Measurements from ENCODE around the gene NISCH. TPM values are rescaled to one million over a fixed set of nuclear protein-coding genes. Genes with fewer than 3 reads are reported as not detected.
A peak's percentile ranks its signal among the peaks of the same experiment; 100 is the strongest.
"Not testable (repeated sequence)": the region's sequence is repeated elsewhere in the genome, so short reads cannot be mapped to it uniquely, and the experiment has no call there.

NISCH gene
- total RNA-seq, 1 donor from 2014 or later = 44.3 TPM

- intact Hi-C loops (cut with micrococcal nuclease) = no loop called here
- no peak overlapping the region for H3K4me3 ChIP-seq
- H3K36me3 ChIP-seq = peaks cover 32% of the 10 kb centered on the region
- TF ChIP-seq CTCF (IDR thresholded peaks at IDR 0.05; ENCODE audit: borderline replicate concordance) = no peak
- H3K4me1 ChIP-seq = peaks cover 45% of the 10 kb centered on the region
- H3K27ac ChIP-seq (replicated peaks) = peak overlapping the region; percentile 88
- peak; percentile 8 for DNase-seq
- no peaks in the 10 kb centered on the region for H3K9me3 ChIP-seq (replicated peaks)
- H3K27me3 ChIP-seq (ENCODE audit: low read depth) = no peaks in the 10 kb centered on the region
Measured at GRCh38 chr3:52524258-52524751, 68.9 kb downstream of the NISCH start.

GRCh38 chr3:52524752-52525679, 69.6 kb downstream of the NISCH start:
- TF ChIP-seq CTCF (IDR thresholded peaks at IDR 0.05; ENCODE audit: borderline replicate concordance) = no peak
- Histone ChIP-seq H3K36me3 (peaks cover 27% of the 10 kb centered on the region), H3K4me3 (peak overlapping the region; percentile 34), H3K9me3 (replicated peaks) (no peaks in the 10 kb centered on the region), H3K27ac (replicated peaks) (peak overlapping the region; percentile 88), H3K27me3 (ENCODE audit: low read depth) (no peaks in the 10 kb centered on the region), H3K4me1 (peaks cover 52% of the 10 kb centered on the region)
- intact Hi-C loops (cut with micrococcal nuclease) = no loop called here
- DNase-seq = peak; percentile 61

GRCh38 chr3:52525680-52526561, 70.5 kb downstream of the NISCH start:
- intact Hi-C loops (cut with micrococcal nuclease) = no loop called here
- H3K4me1 ChIP-seq = peaks cover 61% of the 10 kb centered on the region
- H3K4me3 ChIP-seq = no peak overlapping the region
- DNase-seq = peak; percentile 13
- no peaks in the 10 kb centered on the region for H3K27me3 ChIP-seq (ENCODE audit: low read depth)
- H3K36me3 ChIP-seq = peaks cover 26% of the 10 kb centered on the region
- H3K27ac ChIP-seq (replicated peaks) = peak overlapping the region; percentile 88
- no peaks in the 10 kb centered on the region for H3K9me3 ChIP-seq (replicated peaks)
- TF ChIP-seq CTCF (IDR thresholded peaks at IDR 0.05; ENCODE audit: borderline replicate concordance) = no peak

GRCh38 chr3:52526671-52527038, 71.3 kb downstream of the NISCH start:
- intact Hi-C loops (cut with micrococcal nuclease); H3K4me3 ChIP-seq; H3K27me3 ChIP-seq (ENCODE audit: low read depth); DNase-seq; H3K9me3 ChIP-seq (replicated peaks): not testable (repeated sequence)
- Histone ChIP-seq H3K27ac (replicated peaks) (peak overlapping the region; percentile 88), H3K4me1 (peaks cover 68% of the 10 kb centered on the region), H3K36me3 (peaks cover 26% of the 10 kb centered on the region)

GRCh38 chr3:52527039-52527731, 71.8 kb downstream of the NISCH start:
- no peaks in the 10 kb centered on the region for H3K27me3 ChIP-seq (ENCODE audit: low read depth)
- DNase-seq = peak; percentile 14
- no peak for TF ChIP-seq CTCF (IDR thresholded peaks at IDR 0.05; ENCODE audit: borderline replicate concordance)
- no peaks in the 10 kb centered on the region for H3K9me3 ChIP-seq (replicated peaks)
- peaks cover 73% of the 10 kb centered on the region for H3K4me1 ChIP-seq
- intact Hi-C loops (cut with micrococcal nuclease) = no loop called here
- H3K27ac ChIP-seq (replicated peaks) = peak overlapping the region; percentile 88
- no peak overlapping the region for H3K4me3 ChIP-seq
- peaks cover 26% of the 10 kb centered on the region for H3K36me3 ChIP-seq
